Skin of body (tissue), 2 donors: ENCODE measurements around the gene SLIT1. TPM values are rescaled to one million over a fixed set of nuclear protein-coding genes. Genes with fewer than 3 reads are reported as not detected.
"Not testable (repeated sequence)": the region's sequence is repeated elsewhere in the genome, so short reads cannot be mapped to it uniquely, and the experiment has no call there.

Experiments used
- DNase-seq: peaks from one replicate; lab custom pipeline; 2025; lab: John Stamatoyannopoulos, UW
- total RNA-seq: library from RNA; depleted of rRNA; stranded (reverse); fragments of >200 nt; gene quantifications from one replicate; pipeline ENCODE4 v1.2.3, GENCODE V29; 2014

Gene SLIT1
- total RNA-seq, 1 donor from 2014 or later: 0.59 TPM

GRCh38 chr10:97082575-97082974 is 103.2 kb downstream of the SLIT1 start:
- DNase-seq: not testable (repeated sequence)

GRCh38 chr10:97081621-97082235 is 104.0 kb downstream of the SLIT1 start:
- no peak for DNase-seq

GRCh38 chr10:97080051-97080776 is 105.5 kb downstream of the SLIT1 start:
- no peak for DNase-seq

DNA sequence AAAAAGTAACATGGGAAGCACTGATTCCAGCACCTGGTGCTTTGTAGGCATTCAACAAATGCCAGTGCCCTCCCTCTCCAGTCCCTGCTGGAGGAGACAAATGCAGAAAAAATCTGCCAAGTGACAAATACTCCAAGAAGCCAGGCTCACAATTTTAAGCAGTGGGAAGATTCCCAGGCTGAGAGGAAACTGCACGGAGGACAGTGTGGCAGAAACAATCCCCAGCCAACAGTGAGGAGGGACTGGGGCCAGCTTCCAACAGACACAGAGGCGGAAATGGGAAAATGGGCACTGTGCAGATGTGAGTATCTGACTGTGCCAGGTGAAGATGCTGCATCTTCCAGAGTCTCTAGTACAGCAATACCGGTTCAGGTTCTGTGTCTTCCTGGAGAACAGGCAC is 106.3 kb downstream of the SLIT1 start:
- DNase-seq: no peak

DNA sequence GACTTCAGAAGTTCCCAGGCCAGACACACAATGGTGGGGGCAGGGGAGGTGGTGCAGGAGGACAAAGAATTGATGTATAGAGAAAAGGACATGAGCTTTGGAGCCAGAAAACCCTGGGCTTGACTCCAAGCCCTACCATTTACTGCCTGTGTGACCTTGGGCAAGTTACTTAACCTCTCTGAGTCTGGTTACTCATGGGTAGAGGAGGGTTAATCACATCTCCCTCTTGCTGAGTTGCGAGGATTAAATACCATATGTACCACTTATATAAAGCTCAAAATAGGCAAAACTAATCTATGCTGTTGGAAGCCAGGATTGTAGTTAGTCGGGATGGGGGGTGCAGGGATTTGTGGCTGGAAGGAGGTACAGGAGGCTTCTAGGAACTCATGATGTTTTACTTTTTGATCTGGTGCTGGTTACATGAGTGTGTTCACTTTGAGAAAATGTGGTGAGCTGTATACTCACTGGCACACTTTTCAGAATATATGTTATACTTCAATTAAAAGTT is 106.8 kb downstream of the SLIT1 start:
- no peak for DNase-seq

GRCh38 chr10:97078261-97078937 is 107.4 kb downstream of the SLIT1 start:
- DNase-seq: no peak

DNA sequence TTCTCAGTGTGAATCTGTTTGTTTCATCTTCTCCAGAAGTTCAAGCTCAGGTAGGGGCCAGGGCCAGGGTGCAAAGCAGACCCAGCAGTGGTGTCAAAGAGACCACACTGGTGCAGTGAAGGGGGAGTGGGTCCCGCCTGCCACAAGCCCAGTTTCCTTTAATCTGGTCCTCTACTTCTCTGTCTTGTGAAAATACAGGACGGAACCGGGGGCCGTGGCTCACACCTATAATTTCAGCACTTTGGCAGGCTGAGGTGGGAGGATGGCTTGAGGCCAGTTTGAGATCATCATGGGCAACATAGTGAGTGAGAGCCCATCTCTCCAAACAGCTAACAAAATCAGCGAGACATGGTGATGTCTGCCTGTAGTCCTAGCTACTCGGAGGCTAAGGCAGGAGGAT is 109.0 kb downstream of the SLIT1 start:
- no peak for DNase-seq

- DNase-seq: no peak
Observed at GRCh38 chr10:97075961-97076525, 109.7 kb downstream of the SLIT1 start.

GRCh38 chr10:97075421-97075820 is 110.3 kb downstream of the SLIT1 start:
- no peak for DNase-seq

DNA sequence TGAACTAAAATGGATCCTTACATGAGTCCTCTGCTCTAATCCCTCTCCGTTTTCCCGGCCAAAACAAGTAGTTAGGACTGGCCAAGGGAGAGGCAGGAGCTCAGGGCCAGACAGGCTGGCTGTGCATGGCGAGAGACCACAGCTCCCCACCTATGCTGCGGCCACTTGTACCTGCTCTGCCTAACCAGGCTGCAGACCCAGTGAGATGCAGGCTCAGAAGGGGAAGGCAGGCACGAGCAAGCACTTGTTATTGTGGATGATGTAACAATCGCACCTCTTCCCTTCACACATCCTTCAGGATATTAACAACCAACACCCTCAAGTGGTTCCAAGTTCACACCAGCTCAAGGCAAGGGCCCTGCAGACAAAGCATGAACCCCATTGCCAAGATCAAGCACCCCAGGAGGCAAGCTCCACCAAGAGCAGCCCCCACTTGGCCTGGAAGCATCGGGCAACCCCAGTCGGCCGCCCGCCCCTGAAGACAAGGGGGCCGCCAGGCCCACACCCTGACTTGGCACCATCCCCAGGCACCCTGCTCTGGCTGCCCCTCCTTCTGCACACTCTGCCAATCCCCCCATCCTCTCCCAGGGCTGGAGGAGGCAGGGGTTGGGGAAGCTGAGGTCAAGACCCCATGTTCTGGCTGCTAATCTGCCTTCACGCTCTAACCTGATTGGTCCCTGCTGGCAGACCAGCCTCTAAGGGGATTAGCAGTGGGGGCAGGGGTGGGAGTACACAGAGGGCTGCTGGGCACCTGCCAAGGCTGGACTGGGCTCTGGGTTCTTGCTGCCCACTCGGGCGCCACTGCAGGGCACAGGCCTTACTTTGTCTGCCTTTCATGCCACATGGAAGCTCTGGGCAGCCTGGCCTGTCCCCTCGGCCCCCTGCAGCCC is 111.3 kb downstream of the SLIT1 start:
- DNase-seq: no peak

- DNase-seq: peak; percentile 61
Observed at GRCh38 chr10:97072851-97073665, 112.7 kb downstream of the SLIT1 start.

DNA sequence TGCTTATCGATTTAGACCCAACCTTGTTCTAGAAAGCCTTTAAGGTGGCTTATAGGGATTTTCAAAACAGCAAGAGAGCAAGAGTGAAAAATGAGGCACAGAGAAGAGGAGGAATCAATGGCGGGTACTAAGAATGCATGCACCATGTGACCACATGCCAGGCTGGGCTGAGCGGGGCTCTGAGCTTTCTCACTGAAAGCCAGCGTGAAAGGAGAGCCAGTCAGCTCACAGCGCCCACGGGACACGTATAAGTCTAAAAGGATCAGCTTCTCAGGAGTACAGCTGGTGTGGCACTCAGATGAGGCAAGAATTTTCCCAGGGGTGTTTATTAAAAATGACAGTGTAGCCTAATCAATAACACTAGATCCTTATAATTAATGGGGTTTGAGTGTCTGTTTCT is 114.3 kb downstream of the SLIT1 start:
- no peak for DNase-seq

- no peak for DNase-seq
Observed at GRCh38 chr10:97069576-97070362, 116.0 kb downstream of the SLIT1 start.

DNA sequence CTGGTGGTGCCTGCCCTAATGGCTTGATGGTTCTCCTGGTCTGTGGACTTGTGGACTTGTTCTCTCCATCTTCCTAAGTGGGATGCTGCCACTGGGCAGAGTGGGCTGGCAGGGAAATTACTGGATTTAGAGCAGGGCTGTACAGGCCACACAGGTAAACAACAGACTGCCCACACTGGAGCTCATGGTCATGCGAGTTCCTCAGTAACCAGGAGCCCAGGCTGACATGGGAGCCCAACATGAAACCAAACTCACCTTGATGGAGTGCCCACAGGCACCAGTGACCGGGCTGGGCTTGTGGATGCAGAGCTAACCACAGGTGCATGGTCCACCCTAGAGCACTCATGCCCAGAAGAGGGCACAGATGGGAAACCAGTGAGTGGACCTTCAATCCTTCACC is 116.7 kb downstream of the SLIT1 start:
- DNase-seq: no peak

GRCh38 chr10:97067716-97068391 is 117.9 kb downstream of the SLIT1 start:
- no peak for DNase-seq

DNA sequence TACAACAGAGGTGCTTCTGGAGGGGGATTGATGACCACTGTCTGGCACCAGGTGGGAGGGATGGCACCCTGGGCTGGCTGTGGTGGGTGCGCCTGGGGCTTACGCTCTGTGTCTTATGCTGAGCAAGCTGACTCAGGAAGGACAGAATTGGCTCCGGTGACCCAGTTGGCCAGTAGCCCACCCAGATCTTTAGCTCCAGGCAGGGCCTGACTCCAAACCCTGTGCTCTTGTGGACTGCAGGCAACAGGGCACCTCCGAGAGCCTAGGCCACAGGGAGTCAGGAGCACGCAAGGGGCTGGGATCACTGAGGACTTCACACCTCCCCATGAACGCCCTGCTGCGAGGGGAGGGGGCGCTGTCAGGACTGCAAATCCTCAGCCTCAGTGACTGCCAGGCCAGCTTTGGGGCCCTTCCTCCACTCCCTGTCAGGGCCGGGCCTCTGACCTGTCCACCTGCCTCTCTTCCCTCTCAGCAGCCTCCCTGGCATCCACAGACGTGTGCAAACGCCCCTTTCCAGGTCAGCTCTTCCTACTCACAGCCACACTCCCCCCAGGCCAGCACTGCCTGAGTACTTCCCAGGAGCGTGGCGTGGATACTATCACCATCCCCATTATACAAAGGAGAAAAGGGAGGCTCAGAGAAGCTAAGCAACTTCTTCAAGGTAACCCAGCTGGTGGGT is 118.7 kb downstream of the SLIT1 start:
- DNase-seq: no peak

- no peak for DNase-seq
Observed at GRCh38 chr10:97065686-97066660, 119.8 kb downstream of the SLIT1 start.
